Right hindlimb (tissue), 1 donor: ENCODE data around the gene KMT5B.

Experiments
- DNase-seq: peaks from one replicate; pipeline ENCODE4 v3.0.0-alpha.2; 2018

Gene KMT5B

GRCh38 chr11:68142441-68143309, 70.4 kb downstream of the KMT5B start:
- no peak for DNase-seq

- DNase-seq = no peak
Observed at GRCh38 chr11:68142028-68142412, 71.1 kb downstream of the KMT5B start.

- no peak for DNase-seq
Observed at GRCh38 chr11:68141246-68142027, 71.7 kb downstream of the KMT5B start.

- DNase-seq = no peak
Observed at GRCh38 chr11:68140496-68141245, 72.4 kb downstream of the KMT5B start.

GRCh38 chr11:68138237-68138636, 74.9 kb downstream of the KMT5B start:
- DNase-seq = no peak

GRCh38 chr11:68137833-68138232, 75.3 kb downstream of the KMT5B start:
- no peak for DNase-seq

DNA sequence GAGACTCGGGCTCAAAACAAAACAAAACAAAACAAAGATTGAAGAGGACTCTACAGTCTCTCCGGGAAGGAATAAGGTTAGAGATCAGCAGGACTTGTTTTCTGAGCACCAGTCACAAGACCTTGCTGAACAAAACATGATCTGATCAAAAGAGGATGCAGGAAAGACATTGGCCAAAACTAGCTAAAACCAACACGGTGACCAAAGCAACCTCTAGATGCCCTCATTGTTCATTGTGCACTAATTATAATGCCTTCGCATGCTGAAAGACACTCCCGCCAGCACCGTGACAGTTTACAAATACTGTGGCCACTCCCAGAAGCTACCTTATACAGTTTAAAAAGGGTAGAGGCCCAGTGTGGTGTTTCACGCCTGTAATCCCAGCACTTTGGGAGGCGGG, 76.2 kb downstream of the KMT5B start:
- DNase-seq = no peak

GRCh38 chr11:68135161-68135560, 77.9 kb downstream of the KMT5B start:
- DNase-seq = no peak

DNA sequence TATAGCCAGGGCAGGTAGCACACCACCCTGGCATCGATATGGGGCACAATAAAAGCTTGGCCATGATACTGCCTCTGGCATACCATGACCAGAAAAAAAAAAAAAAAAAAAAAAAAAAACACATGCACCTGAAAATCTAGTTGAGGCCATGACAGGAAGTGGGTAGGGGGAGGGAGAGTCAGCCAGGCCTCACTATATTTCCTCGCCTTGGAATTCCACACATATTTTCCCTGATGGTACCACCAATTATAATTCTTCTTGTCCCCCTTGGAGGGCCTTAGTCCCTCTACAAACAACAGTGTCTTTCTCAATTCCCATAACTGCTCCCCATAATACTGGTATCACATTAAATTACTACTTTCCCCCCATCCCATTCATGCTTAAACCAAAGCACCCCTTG, 79.3 kb downstream of the KMT5B start:
- DNase-seq = no peak

- no peak for DNase-seq
Observed at GRCh38 chr11:68130121-68130520, 83.0 kb downstream of the KMT5B start.

- DNase-seq = peak; percentile 58
Observed at GRCh38 chr11:68128682-68129327, 84.3 kb downstream of the KMT5B start.

GRCh38 chr11:68127714-68128681, 85.1 kb downstream of the KMT5B start:
- peak; percentile 87 for DNase-seq

DNA sequence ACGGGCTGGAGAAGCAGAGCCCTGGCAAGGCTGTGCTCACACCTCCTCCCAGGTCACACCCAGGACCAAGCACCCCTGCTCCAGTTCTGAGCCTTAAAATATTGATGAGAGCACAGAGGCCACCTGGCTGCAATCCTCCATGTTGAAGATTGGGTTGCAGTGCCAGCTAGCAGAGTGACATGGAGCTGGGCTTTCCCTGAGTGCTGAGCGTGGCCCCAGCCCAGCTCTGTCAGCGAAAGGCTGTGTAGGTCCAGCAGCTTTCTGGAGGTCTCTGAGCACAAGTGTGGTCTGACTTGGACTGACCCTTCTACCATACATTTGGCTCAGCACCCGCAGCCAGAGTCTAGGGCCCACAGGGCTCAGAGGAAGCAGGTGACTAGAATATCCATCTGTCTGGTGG, 87.9 kb downstream of the KMT5B start:
- no peak for DNase-seq

DNA sequence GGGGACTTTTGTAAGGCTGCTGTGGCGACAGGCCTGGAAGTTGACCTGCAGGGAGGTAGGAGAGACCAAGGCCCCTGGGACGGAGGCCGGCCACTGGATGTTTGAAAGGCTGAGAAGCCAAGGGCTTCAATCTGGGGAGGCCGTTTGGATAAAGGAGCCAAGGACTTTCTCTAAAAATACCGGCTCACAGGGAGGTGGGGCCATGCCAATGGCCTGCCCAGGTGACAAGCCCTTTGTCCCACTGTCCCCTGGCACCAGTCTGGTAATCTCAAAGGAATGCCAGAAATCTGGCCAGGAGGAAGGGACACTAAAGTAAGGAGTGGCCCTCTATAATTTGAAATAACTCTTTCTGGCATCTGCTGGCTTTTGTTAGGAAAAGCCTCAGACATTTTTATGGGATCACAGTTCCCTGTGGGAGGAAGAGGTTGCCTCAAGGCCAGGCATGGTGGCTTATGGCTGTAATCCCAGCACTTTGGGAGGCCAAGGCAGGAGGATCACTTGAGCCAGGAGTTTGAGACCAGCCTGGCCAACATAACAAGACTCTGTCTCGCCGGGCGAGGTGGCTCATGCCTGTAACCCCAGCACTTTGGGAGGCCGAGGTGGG, 90.1 kb downstream of the KMT5B start:
- DNase-seq = no peak

DNA sequence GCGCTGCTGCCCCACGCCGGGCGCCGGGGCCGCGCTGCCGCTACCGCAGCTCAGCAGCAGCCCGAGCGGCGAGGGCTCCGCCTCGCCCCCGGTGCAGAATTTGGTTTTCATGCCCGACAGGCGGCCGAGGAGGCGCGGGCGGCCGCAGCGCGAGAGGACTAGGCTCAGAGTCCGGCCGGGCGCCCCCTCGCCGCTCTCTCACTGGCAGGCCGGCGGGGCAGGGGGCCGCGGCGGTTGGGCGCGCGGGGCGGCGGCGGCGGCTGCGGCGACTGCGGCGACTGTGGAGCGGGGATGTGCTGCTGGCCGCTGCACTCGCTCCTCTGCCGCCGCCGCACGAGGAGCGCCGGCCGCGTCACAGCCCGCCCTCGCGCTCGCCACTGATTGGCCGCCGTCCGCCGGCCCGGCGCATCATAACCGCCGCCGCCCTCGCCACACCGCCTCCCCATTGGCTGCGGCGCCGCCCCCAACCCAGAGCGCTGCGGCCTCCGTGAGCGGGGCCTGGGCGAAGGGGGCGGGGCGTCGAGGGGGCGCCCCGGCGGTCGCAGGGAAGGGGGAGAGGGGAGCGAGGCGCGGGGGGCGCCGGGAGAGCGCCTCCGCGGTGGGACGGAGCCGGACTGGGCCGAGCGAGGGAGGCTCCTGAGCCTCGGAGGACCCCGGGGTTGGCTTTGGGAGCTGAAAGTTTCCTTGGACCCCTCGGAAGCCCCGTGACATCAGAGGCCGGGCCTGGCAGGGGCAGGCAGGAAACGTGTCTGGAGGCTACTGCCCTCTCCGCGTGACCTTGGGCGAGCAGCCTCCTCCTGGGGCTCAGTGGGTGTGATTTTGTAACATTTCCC, 91.8 kb downstream of the KMT5B start, which contains the start of gene CHKA:
CHKA (minus strand) TSS at position 322 of the 833 bp plus-strand sequence; CDS start at position 111, 211 bp downstream.
- peak; percentile 96 for DNase-seq

DNA sequence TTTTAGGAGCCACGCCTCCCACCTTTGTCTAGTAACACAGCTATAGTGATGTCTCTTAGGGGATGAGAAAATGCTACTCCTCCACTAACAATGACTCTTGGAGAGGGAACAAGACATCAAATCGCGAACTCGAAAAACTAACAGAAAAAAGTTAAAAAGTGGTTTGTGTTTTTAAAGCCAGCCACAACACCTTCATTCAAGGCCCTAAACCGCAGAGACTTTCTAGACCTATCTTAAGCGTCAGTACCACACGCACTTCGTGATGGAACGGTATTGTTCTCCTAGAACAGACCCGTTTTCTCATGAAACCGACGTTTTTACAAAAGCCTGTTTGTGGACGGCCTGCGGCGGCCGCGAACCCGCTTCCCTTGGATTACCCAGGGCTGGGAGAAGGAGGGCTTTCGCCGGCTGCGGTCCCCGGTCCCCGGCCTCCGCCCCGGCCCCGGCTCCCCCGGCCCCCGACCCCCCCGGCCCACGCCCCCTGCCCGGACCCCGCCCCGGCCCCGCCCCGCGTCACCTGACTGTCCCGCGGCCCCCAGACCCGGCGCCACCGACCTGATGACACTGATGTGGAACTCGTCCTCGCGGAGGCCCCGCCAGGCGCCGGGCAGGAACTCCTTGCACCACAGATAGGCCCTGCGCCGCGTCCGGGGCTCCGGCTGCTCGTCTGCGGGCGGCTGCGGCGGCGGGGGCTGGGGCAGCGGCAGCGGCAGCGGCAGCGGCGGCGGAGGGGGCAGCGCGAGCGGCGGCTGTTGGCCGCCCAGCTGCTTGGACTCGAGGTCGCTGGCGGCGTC, 92.6 kb downstream of the KMT5B start:
- peak; percentile 74 for DNase-seq

DNA sequence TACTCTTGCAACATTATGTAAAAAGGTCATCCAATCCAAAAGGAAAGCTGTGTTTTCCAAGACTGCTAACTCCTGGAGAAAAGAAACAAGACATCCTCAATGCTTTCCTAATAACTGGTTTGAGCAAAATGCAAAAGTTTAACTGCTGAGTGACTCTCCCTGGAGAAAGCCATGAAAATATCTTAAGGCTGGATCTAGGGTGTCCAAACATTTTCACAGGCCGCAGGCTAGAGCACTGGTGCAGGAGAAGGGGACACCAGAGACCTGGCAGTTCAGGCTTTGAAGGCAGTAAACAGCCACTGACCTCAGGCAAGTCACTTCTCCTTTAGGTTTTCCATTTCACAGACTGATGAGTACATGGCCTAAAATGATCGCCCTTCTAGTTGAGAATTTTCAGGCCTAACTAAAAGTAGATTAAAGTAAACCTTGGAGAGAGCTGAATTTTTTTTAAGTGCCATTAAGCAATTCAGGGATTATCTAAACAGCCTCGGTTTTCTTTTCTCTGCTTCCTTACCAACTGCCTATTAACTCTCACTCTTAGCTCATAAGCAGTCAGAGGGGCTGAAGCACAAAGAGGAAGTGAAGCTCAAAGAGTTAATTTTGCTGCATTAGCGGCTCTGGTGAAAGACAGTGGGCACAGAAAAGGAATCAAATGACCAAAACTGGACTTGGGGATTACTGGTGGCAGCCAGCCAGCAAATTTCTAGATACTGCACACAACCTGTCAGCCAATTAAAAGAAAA, 94.2 kb downstream of the KMT5B start:
- DNase-seq = no peak

DNA sequence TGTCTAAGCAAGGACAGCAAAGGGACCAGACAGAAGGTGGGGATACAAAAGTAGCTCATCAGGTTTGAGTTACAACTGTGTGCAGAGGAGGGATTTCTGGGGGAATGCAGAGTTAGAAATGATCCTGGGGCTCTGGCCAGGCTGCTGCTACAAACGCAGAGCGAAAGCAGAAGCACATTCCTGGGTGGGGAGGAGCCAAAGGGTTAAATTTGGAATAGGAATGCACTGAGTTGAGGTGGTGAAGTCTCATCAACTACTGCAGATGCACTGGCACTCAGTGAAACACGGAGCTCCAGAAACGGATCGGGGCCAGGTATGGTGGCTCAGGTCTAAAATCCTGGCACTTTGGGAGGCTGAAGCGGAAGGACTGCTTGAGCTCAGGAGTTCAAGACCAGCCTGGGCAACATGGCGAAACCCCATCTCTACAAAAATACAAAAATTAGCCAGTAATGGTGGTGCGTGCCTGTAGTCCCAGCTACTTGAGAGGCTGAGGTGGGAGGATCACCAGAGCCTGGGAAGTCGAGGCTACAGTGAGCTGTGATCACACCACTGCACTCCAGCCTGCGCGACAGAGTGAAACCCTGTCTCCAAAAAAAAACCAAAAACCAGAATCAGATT, 95.1 kb downstream of the KMT5B start:
- DNase-seq = no peak
